Medulla oblongata (tissue), 1 donor: ENCODE measurements around the gene RAPGEF2.

Source experiments
- DNase-seq: peaks from one replicate; pipeline ENCODE4 v3.0.0-alpha.2; 2015; ENCODE audit errors: extremely low spot score

Gene RAPGEF2

DNA sequence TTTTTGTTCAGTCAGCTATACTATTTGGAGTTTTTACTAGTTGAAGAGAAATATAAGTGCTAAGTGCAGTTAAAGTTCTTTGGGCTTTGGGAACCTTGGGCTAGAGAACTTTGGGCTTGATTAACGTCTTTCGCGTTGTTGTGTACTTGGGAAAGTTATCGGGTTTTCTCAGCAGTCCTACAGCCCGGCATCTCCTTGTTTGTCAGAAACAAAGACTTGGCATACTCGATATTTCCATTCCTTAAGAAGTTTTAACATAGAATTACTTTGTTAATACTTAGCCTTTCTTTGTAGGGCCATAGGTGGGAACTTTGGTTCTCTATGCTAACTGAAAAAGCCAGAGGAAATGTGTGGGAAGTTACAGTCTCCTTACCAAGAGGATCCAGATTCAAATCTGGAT is 28.7 kb downstream of the RAPGEF2 start:
- DNase-seq: no peak

DNA sequence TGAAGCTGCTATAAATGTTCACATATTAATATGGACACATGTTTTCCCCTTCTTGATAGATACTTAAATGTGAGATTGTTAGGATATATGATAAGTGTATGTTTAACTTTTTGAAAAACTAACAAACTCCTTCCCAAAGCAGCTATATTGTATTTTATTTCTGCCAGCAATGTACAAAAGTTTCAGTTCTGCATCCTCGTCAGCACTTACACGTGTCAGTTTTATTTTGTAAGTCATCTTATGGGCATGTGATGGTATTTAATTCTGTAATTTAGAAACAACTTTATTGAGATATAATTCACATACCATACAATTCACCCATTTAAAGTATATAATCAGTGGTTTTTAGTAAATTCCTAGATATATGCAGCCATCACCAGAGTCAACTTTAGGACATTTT is 31.6 kb downstream of the RAPGEF2 start:
- no peak for DNase-seq

GRCh38 chr4:159137176-159137575 is 34.3 kb downstream of the RAPGEF2 start:
- DNase-seq: no peak

DNA sequence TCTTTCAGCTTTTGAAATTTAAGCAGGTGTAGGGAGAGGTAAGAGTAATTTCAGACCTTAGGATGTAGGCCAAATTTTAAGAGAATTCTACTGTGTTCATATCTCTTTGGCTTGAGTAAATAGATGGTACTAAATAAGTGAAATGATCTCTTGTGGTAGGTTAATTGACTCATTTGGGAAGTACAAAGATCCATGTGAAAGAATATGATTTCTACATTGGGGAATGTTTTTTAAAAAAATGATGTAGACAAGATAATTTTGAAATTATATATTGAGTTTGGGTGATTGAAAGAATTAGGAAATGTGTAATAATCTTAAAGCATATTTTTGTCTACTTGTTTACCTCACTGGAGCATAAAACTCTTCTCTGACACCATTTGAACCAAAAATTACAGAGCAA is 35.6 kb downstream of the RAPGEF2 start:
- no peak for DNase-seq

DNA sequence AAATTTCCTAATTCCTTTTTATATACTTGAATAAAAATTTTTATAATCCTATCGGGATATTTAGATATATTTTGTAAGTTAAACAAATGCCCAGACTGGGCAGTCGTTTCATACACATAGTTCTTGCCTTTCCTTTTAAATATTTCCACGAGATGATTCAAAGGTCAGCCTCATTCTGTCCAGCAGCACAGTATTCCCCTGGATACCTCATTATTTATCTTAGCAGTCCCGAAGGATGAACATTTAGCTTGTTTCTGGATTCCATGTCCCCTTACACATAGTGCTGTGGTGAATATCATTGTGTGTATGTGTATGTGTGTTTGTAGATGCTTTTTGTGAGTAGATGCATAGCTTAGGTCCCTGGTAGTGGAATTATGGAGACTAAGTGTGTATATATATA is 38.3 kb downstream of the RAPGEF2 start:
- no peak for DNase-seq

- DNase-seq: no peak
Measured at GRCh38 chr4:159142241-159142640, 39.4 kb downstream of the RAPGEF2 start.

DNA sequence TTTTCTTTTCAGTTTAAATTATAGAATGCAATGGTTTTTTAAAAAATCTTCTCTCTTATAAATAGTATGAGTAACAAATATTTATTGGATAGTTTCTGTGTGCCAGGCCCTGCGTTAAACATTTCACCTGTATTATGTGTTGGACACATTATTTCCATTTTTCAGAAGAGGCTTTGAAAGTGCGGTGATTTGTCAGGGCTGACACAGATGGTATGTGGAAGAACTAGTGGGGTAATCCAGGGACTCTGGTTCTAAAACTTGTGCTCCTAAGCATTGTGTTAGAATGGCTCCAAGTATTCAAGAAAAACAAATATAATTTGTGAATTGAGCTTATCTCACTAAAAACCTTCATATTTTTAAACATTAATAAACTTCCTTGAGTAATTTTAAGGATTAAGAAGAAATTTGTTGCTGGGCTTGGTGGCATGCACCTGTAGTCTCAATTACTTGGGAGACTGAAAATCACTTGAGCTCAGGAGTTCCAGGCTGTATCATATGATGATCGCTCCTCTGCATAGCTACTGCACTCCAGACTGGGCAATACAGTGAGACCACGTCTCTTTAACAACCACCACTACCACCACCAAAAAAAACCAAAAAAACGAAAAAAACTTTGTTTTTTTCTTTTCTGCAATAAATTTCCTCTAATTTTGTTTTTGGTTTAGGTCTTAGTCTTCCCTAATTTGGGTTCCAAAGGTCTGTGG is 40.0 kb downstream of the RAPGEF2 start:
- DNase-seq: no peak

GRCh38 chr4:159143687-159144086 is 40.8 kb downstream of the RAPGEF2 start:
- no peak for DNase-seq

- DNase-seq: no peak
Measured at GRCh38 chr4:159144112-159144694, 41.3 kb downstream of the RAPGEF2 start.

- DNase-seq: no peak
Measured at GRCh38 chr4:159145318-159145991, 42.6 kb downstream of the RAPGEF2 start.

DNA sequence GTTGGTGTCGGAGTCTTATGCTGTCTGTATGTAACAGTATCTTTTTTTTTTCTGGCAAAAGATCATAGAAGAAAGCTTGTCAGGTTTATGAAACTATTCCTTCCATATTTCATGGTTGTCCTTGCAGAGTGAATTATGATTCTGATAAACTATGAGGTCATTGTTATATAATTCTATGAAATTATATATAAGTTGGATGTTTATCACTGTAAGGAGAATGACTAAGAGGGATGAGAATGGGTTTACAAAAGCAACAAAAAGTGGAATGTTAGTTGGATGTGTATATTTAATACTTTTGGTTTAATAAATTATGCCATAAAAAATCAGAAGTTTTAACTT is 43.1 kb downstream of the RAPGEF2 start:
- DNase-seq: no peak

GRCh38 chr4:159146488-159146887 is 43.6 kb downstream of the RAPGEF2 start:
- DNase-seq: no peak

- DNase-seq: no peak
Measured at GRCh38 chr4:159148441-159148840, 45.6 kb downstream of the RAPGEF2 start.

DNA sequence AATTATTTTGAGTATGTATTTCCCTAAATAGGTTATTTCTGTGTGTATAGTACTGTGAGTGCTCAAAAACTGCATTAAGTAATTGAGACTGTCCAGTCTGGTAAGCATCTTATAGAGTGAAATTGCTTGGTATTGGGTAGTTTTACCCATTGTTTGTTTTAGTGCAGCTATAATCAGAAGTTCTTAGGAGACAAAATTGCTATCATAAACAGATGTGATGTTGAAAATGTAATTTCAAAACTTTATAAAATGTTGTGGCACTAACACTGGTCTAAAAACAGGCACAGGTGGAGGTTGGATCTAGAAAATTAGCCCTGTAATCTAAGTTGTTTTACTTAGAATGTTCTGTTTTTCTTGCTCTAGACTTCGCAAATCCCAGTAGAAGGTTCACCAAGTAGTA is 46.8 kb downstream of the RAPGEF2 start:
- DNase-seq: no peak

DNA sequence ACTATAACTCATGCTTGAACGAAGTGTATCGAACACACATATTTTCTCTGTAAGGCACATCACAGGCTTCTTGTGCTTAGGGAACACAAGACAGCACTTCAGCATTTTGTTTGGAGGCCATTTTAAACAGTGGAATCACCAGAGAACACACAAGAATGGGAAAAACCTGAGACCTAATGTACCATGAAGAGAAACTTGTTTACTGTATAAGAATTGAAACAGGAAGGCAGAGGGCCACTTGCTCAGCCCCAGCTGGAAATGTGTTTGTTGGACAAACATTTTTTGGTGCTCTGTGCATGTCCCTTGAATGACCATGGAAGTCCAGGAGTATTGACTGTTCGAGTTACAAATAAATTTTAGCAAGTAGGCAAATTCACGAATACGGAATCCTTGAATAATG is 47.5 kb downstream of the RAPGEF2 start:
- no peak for DNase-seq

- DNase-seq: no peak
Measured at GRCh38 chr4:159150821-159151390, 48.0 kb downstream of the RAPGEF2 start.

GRCh38 chr4:159151689-159152088 is 48.8 kb downstream of the RAPGEF2 start:
- no peak for DNase-seq

- DNase-seq: no peak
Measured at GRCh38 chr4:159152181-159152580, 49.3 kb downstream of the RAPGEF2 start.

- DNase-seq: no peak
Measured at GRCh38 chr4:159153669-159154068, 50.8 kb downstream of the RAPGEF2 start.

DNA sequence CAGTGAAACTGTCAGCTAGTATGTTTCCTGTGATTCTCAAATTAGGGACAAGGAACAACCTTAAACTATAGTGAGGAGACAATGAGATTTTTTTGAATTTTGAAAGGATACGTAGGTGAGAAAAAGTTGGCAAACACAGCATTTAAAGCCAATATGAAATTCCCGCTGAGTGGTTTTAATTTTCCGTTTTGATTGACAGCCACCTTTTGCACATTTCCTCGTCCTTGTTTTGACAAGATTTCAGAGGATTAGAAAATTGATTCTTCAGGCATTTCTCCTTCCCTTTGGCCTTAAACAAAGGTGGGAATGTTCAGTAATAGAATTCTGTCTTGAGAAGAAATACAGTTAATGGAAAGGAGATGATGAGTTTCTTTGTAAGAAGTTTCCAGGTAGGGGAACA is 52.2 kb downstream of the RAPGEF2 start:
- no peak for DNase-seq

- DNase-seq: no peak
Measured at GRCh38 chr4:159158083-159158617, 55.3 kb downstream of the RAPGEF2 start.

GRCh38 chr4:159158985-159159384 is 56.1 kb downstream of the RAPGEF2 start:
- DNase-seq: no peak

DNA sequence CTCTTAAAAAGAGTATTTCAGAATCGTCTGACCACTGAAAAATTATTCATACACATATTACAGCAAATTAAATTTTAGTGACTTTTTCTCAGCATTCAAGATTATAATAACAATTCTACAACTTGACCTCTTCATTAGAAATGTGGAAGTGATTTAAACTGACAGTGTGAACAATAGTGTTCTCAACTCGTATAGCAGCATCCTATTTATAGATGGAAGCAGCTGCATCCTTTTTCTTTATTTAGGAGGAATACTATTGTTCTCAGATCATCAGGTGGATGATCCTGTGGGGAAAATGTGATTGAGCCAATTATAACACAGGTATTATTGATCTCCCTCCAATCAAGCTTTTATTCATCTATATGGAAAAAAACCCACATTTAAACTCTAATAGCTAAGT is 56.7 kb downstream of the RAPGEF2 start:
- DNase-seq: no peak
